Head of caudate nucleus (tissue), 42 donors: Measurements from ENCODE around the gene CACNA1G.

Source experiments
- DNase-seq, 42 donors: peaks; one replicate each; pipeline versions ENCODE4 v3.0.0 to v3.0.0-alpha.2; 2020 to 2021; ENCODE audit warnings: mixed read lengths in 7 of 42
- intact Hi-C: fragments of 100-400 bp; cut with DNase I; formaldehyde crosslinking; loops from one replicate; pipeline ENCODE4 v1.15.0; 2022

Gene CACNA1G

GRCh38 chr17:50544516-50544915 lies 16.0 kb upstream of the CACNA1G start:
- intact Hi-C loops: loop anchor here (5.0 kb wide), 3 partner anchors 62 to 153 kb away; no protein-coding TSS in a partner anchor
- DNase-seq: no peak

DNA sequence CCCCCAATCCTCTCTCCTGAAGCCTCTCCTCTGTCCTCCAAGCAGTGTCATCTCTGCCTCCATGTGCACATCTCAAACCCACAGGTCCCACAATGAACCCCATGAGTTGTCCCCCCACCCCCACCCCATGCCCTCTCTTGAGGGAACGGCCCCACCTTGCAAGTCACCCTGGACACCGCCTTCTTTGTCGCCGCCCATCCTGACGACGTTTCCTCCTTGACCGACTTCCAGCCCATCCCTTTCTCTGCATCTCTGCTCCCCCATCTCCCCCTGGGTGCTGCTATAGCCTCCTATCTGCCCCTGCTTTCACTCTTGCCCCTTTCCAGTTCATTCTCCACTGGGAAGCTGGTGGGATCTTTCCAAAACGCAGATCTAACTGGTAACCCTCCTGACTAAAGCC lies 15.2 kb upstream of the CACNA1G start:
- no peak for DNase-seq
- intact Hi-C loops: loop anchor here (5.0 kb wide), 1 partner anchor 297 kb away; no protein-coding TSS in a partner anchor

DNA sequence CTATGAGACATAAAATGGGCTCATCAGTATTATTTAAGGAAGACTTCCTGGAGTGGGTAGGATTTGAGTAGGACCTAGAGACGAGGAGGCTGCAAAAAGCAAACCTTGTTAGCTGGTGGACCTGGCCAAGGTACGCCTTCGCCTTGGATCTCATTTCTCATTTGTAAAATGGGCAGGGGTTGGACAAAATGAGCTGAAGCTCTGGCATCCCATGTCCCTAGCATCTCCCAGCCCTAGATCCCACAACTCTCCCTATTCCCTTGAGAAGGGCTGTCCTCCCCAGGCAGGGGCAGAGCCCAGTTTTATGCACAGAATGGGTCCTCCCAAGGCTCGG lies 13.8 kb upstream of the CACNA1G start:
- intact Hi-C loops: loop anchor here (5.0 kb wide), 1 partner anchor 296 kb away; no protein-coding TSS in a partner anchor
- DNase-seq: no peak

DNA sequence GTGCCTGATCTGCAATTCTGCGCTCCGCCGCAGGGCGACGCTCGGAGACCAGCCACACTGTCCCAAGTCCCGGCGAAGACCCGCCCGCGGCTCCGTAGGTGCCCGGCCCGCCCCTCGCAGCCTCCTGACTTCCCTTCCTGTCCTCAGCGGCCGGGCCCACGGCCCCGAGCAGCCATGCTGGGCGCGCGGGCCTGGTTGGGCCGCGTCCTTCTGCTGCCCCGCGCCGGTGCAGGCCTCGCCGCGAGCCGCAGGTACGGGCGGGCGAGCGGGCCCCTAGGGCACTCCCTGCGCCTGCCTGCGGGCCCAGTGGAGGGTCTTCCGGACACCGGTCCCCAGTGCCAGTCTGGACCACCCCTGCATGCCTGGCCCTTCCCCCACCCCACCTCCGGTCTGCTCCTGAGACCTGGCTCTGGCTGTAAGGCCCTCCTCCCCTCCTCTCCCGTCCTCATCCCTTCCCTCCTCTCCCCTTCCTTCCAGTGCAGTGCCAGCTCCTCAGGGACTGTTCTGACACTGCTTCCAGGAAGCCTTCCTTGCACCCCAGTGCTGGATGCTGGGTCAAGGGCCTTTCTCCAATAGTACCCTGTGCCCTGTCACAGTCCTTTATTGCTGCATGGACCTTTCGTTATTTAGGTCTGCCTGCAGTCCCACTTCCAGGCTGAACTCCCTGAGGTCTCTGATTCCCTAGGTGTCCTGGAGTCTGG lies 13.3 kb upstream of the CACNA1G start, which contains the start of gene SPATA20:
TSS of gene SPATA20 (plus strand) at position 140 of the 701 bp plus-strand sequence. CDS start at position 175, 35 bp downstream.
- intact Hi-C loops: loop anchor here (5.0 kb wide), 1 partner anchor 295 kb away; no protein-coding TSS in a partner anchor
- DNase-seq: peak; percentile 73 to 94 (median 88)

GRCh38 chr17:50547736-50548083 lies 12.8 kb upstream of the CACNA1G start:
- intact Hi-C loops: loop anchor here (5.0 kb wide), 1 partner anchor 295 kb away; no protein-coding TSS in a partner anchor
- no peak for DNase-seq

GRCh38 chr17:50548831-50549230 lies 11.7 kb upstream of the CACNA1G start:
- DNase-seq: no peak
- intact Hi-C loops: loop anchor here (5.0 kb wide), 1 partner anchor 293 kb away; no protein-coding TSS in a partner anchor

GRCh38 chr17:50549256-50549941 lies 11.1 kb upstream of the CACNA1G start:
- intact Hi-C loops: loop anchor here (5.0 kb wide), 1 partner anchor 293 kb away; no protein-coding TSS in a partner anchor

GRCh38 chr17:50549969-50550368 lies 10.5 kb upstream of the CACNA1G start:
- no peak for DNase-seq
- intact Hi-C loops: loop anchor here (5.0 kb wide), 2 partner anchors 142 to 292 kb away; no protein-coding TSS in a partner anchor

More at GRCh38 chr17:50549256-50549941, 11.1 kb upstream of the CACNA1G start:
- DNase-seq: no peak

- intact Hi-C loops: loop anchor here (5.0 kb wide), 1 partner anchor 141 kb away; no protein-coding TSS in a partner anchor
- peak; percentile 71 to 91 (median 82) for DNase-seq
Measured at GRCh38 chr17:50550661-50551432, 9.7 kb upstream of the CACNA1G start.

DNA sequence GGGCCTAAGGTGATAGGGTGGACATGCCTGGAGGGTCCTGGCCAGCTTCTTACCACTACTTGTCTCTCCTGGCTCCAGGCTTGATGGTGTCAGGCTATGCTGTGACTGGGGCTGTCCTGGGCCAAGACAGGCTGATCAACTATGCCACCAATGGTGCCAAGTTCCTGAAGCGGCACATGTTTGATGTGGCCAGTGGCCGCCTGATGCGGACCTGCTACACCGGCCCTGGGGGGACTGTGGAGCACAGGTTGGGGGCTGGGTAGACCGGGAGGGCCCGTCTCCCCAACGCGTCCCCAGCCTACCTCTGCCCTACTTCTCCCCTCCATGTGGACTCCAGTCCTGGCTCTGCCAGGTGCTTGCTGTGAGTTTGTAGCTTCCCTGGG lies 9.1 kb upstream of the CACNA1G start:
- intact Hi-C loops: loop anchor here (5.0 kb wide), 1 partner anchor 141 kb away; no protein-coding TSS in a partner anchor
- DNase-seq: no peak

- no peak for DNase-seq
- intact Hi-C loops: loop anchor here (5.0 kb wide), 1 partner anchor 140 kb away; no protein-coding TSS in a partner anchor
Measured at GRCh38 chr17:50551884-50552283, 8.6 kb upstream of the CACNA1G start.

GRCh38 chr17:50554201-50554600 lies 6.3 kb upstream of the CACNA1G start:
- intact Hi-C loops: loop anchor here (5.0 kb wide), 1 partner anchor 138 kb away; no protein-coding TSS in a partner anchor
- no peak for DNase-seq

- peak in 15 of 42 donors; percentile 15 to 64 (median 42) for DNase-seq
- intact Hi-C loops: no loop called here
Measured at GRCh38 chr17:50556803-50557202, 3.7 kb upstream of the CACNA1G start.

GRCh38 chr17:50557630-50558029 lies 2.9 kb upstream of the CACNA1G start:
- intact Hi-C loops: no loop called here
- DNase-seq: no peak

GRCh38 chr17:50558091-50558490 lies 2.4 kb upstream of the CACNA1G start:
- intact Hi-C loops: no loop called here
- DNase-seq: no peak

DNA sequence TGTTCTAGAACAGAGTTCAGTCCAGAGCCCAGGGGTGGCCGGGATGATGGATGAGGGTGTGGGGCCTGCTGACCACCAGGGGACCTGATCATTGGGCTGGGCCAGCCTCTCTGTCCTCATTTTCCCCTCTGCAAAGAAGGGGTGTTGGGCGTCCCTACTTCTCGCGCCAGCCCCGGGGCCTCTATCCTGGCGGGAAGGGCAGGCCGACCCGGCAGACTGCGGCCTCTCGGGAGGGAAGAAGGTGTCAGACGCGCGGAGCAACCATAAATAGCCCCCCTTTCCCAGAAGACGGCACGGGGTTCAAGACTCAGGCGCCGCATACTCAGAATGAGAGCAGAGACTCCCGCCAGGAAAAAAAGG lies 2.0 kb upstream of the CACNA1G start:
- intact Hi-C loops: no loop called here
- DNase-seq: no peak

GRCh38 chr17:50558941-50559614 lies 1.4 kb upstream of the CACNA1G start:
- intact Hi-C loops: no loop called here
- peak in 4 of 42 donors; percentile 30 to 56 (median 33) for DNase-seq

- intact Hi-C loops: no loop called here
- peak in 4 of 42 donors; percentile 24 to 45 (median 36) for DNase-seq
Measured at GRCh38 chr17:50559674-50560184, 786 bp upstream of the CACNA1G start.
